ENCODE measurements around the gene DENND2D. TPM values are rescaled to one million over a fixed set of nuclear protein-coding genes. Genes with fewer than 3 reads are reported as not detected.
A peak's percentile ranks its signal among the peaks of the same experiment; 100 is the strongest.

Gene DENND2D
- total and polyA plus RNA-seq, 2 donors (not counting 1 experiment from before 2014, with no cell fraction given), result 48.0 to 111 TPM

DNA sequence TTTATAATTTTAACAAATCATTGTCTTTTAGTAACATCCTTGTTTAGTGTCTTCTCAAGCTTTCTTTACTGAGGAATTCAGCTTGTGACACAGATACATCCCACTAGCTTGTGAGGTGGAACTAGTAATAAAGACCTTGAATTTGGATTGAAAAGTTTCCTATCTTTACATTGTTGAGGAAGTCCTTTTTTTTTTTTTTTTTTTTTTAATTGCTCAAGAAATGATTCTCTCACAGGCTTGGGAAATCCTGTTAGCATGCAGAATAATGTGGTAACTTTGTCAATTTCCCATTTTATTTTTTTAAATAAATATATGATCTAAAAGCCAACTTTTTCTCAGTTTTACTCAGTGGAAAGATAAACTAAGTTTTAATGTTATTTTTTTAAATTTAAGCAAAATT, 15.8 kb downstream of the DENND2D start:
- Mint-ChIP-seq H3K27me3 (no peaks in the 10 kb centered on the region), H3K9me3 (ENCODE audit: insufficient read depth) (no peaks in the 10 kb centered on the region), H3K4me3 (no peak overlapping the region), H3K27ac (peak overlapping the region; percentile 76), H3K4me1 (peaks cover 51% of the 10 kb centered on the region)
- H3K9me3 ChIP-seq (ENCODE audit: control extremely low read depth in 1 of 3, control insufficient read depth in 2 of 3, insufficient read depth in 1 of 3, low read length in 2 of 3), result no peaks in the 10 kb centered on the region
- H3K27ac ChIP-seq (ENCODE audit: low read length in 2 of 2), result peak overlapping the region in 1 of 2 donors; percentile 44
- peaks cover 13 to 19% of the 10 kb centered on the region in 2 donors for H3K4me1 ChIP-seq (ENCODE audit: control insufficient read depth in 2 of 2, insufficient read depth in 2 of 2, low read length in 2 of 2)
- intact Hi-C loops (cut with micrococcal nuclease), result loop anchor here (5.0 kb wide), 2 partner anchors 32 to 38 kb away; no protein-coding TSS in a partner anchor
- H3K36me3 ChIP-seq (replicated peaks in 1 of 2; ENCODE audit: control extremely low read depth in 1 of 2, control insufficient read depth in 1 of 2, extremely low read depth in 1 of 2, insufficient read depth in 2 of 2, low read length in 1 of 2), result peaks cover 12 to 81% of the 10 kb centered on the region in 2 experiments
- H3K4me3 ChIP-seq (ENCODE audit: control extremely low read depth in 1 of 5, extremely low read depth in 1 of 5, insufficient read depth in 1 of 5, low read depth in 2 of 5, low read length in 4 of 5), result no peak overlapping the region
- H3K9ac ChIP-seq (ENCODE audit: low read length), result no peak overlapping the region
- H3K4me2 ChIP-seq (replicated peaks; ENCODE audit: low read depth, low read length, poor library complexity, severe bottlenecking), result no peak overlapping the region
- TF ChIP-seq, protein P1, sequence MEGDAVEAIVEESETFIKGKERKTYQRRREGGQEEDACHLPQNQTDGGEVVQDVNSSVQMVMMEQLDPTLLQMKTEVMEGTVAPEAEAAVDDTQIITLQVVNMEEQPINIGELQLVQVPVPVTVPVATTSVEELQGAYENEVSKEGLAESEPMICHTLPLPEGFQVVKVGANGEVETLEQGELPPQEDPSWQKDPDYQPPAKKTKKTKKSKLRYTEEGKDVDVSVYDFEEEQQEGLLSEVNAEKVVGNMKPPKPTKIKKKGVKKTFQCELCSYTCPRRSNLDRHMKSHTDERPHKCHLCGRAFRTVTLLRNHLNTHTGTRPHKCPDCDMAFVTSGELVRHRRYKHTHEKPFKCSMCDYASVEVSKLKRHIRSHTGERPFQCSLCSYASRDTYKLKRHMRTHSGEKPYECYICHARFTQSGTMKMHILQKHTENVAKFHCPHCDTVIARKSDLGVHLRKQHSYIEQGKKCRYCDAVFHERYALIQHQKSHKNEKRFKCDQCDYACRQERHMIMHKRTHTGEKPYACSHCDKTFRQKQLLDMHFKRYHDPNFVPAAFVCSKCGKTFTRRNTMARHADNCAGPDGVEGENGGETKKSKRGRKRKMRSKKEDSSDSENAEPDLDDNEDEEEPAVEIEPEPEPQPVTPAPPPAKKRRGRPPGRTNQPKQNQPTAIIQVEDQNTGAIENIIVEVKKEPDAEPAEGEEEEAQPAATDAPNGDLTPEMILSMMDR (IDR thresholded peaks at IDR 0.05), result no peak
- TF ChIP-seq EZH2 (IDR thresholded peaks at IDR 0.05; ENCODE audit: borderline replicate concordance, insufficient read depth, low read depth, low read length, poor library complexity, severe bottlenecking), result no peak
- ChIA-PET POLR2A (interaction anchor here (0.6 to 0.8 kb wide), 2 partner anchors 19 to 45 kb away, joined by 3 to 6 read pairs; no protein-coding TSS in a partner anchor), CTCF (interaction anchor here (1.3 to 1.4 kb wide), 2 partner anchors 8 to 37 kb away, joined by 3 to 4 read pairs; no protein-coding TSS in a partner anchor)
- DNase-seq (no peak), ATAC-seq (ENCODE audit: low read depth) (no peak)
- no peak overlapping the region for H2AFZ ChIP-seq (ENCODE audit: insufficient read depth, low read depth, low read length, poor library complexity, severe bottlenecking)
- H4K20me1 ChIP-seq (ENCODE audit: control insufficient read depth, insufficient read depth, low read length, poor library complexity, severe bottlenecking), result no peaks in the 10 kb centered on the region
- H3K27me3 ChIP-seq (replicated peaks in 1 of 4; ENCODE audit: control extremely low read depth in 1 of 4, control insufficient read depth in 3 of 4, insufficient read depth in 4 of 4, low read length in 3 of 4), result no peaks in the 10 kb centered on the region
- H3K79me2 ChIP-seq (ENCODE audit: control insufficient read depth, insufficient read depth, low read length), result peaks cover 8% of the 10 kb centered on the region

DNA sequence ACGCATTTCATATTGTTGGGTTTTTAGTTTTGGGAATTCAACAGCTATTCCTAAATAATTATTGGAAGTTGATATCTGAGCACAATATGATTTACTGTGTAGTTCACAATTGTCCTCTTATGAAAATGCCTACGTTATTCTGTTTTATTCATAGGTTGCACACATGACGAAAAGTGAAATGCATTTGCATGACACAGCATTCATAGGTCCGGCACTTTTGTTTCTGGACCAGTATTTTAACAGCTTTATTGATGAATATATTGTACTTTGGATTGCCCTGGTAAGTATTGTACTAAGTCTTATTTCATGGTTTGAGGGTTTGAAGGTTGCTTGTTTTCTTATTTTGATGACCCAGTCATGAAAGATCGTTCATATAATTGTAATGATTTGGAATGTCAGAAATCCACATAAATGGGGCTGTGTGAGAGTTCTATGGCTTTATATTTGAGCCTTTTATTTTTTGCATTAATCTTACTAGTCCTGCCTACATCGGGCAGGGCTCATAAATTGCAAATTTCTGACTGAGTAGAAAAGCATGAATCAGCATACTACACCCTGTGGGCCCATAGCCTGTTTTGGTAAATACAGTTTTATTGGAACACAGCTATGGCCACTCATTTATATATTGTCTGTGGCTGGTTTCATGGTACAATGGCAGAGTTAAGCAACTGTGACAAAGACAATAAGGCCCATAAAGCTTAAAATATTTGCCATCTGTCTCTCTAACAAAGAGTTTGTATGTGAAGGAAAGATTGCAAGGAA, 17.0 kb downstream of the DENND2D start:
- H3K9me3 Mint-ChIP-seq (ENCODE audit: insufficient read depth), result no peaks in the 10 kb centered on the region
- ChIA-PET CTCF (interaction anchor here (0.5 to 1.7 kb wide), 7 partner anchors 9 to 204 kb away, joined by 3 to 9 read pairs (median 3); no protein-coding TSS in a partner anchor), POLR2A (no interaction called here)
- Histone ChIP-seq H4K20me1 (ENCODE audit: control insufficient read depth, insufficient read depth, low read length, poor library complexity, severe bottlenecking) (no peaks in the 10 kb centered on the region), H3K4me3 (ENCODE audit: control extremely low read depth in 1 of 5, extremely low read depth in 1 of 5, insufficient read depth in 1 of 5, low read depth in 2 of 5, low read length in 4 of 5) (no peak overlapping the region), H3K9ac (ENCODE audit: low read length) (no peak overlapping the region), H3K4me1 (ENCODE audit: control insufficient read depth in 2 of 2, insufficient read depth in 2 of 2, low read length in 2 of 2) (peaks cover 13 to 19% of the 10 kb centered on the region in 2 donors), H3K36me3 (replicated peaks in 1 of 2; ENCODE audit: control extremely low read depth in 1 of 2, control insufficient read depth in 1 of 2, extremely low read depth in 1 of 2, insufficient read depth in 2 of 2, low read length in 1 of 2) (peaks cover 12 to 80% of the 10 kb centered on the region in 2 experiments), H3K79me2 (ENCODE audit: control insufficient read depth, insufficient read depth, low read length) (peaks cover 14% of the 10 kb centered on the region), H3K27ac (ENCODE audit: low read length in 2 of 2) (peak overlapping the region in 1 of 2 donors; percentile 60), H3K9me3 (ENCODE audit: control extremely low read depth in 1 of 3, control insufficient read depth in 2 of 3, insufficient read depth in 1 of 3, low read length in 2 of 3) (no peaks in the 10 kb centered on the region), H2AFZ (ENCODE audit: insufficient read depth, low read depth, low read length, poor library complexity, severe bottlenecking) (no peak overlapping the region), H3K4me2 (replicated peaks; ENCODE audit: low read depth, low read length, poor library complexity, severe bottlenecking) (no peak overlapping the region), H3K27me3 (replicated peaks in 1 of 4; ENCODE audit: control extremely low read depth in 1 of 4, control insufficient read depth in 3 of 4, insufficient read depth in 4 of 4, low read length in 3 of 4) (no peaks in the 10 kb centered on the region)
- intact Hi-C loops (cut with micrococcal nuclease), result no loop called here
- no peak for DNase-seq
- peaks cover 49% of the 10 kb centered on the region for H3K4me1 Mint-ChIP-seq
- H3K27me3 Mint-ChIP-seq, result no peaks in the 10 kb centered on the region
- no peak for ATAC-seq (ENCODE audit: low read depth)
- 95% methylated on average over 3 of the region's 6 CpGs for WGBS (ENCODE audit: insufficient coverage)
- H3K27ac Mint-ChIP-seq, result peak overlapping the region; percentile 44
- TF ChIP-seq, protein P1 (IDR thresholded peaks at IDR 0.05), result no peak
- TF ChIP-seq EZH2 (IDR thresholded peaks at IDR 0.05; ENCODE audit: borderline replicate concordance, insufficient read depth, low read depth, low read length, poor library complexity, severe bottlenecking), result no peak
- no peak overlapping the region for H3K4me3 Mint-ChIP-seq

Data from B cell (primary cell).